Panc1 (cell line): Measurements from ENCODE around the gene DPYSL5.

Experiments
- CTCF ChIP-seq: fragments of 450-650 bp; IDR thresholded peaks from 2 replicates; pipeline ENCODE4 v1.5.1; 2017; ENCODE audit warnings: mild to moderate bottlenecking
- REST ChIP-seq, 2 experiments: IDR thresholded peaks; 2 replicates each; pipeline ENCODE4 v1.6.1; 2011 to 2012; ENCODE audit warnings: low read depth in 2 of 2, control low read depth in 1 of 2, low read length in 1 of 2, mild to moderate bottlenecking in 1 of 2, moderate library complexity in 1 of 2; ENCODE audit not compliant: insufficient read depth in 1 of 2

- TF ChIP-seq CTCF = no peak
- TF ChIP-seq REST (IDR thresholded peaks at IDR 0.05; ENCODE audit: insufficient read depth in 1 of 2, low read depth in 2 of 2, low read length in 1 of 2) = no peak
Measured at GRCh38 chr2:26859622-26860021, 11.7 kb downstream of the DPYSL5 start.
